ACC112 (cell line): ENCODE measurements around the gene SSB.
"Not testable (repeated sequence)": the region's sequence is repeated elsewhere in the genome, so short reads cannot be mapped to it uniquely, and the experiment has no call there.

ENCODE experiments used
- H2AFZ ChIP-seq: fragments of 200-600 bp; sonication (generic); one replicate; pipeline ENCODE4 v1.6.0; 2017; ENCODE audit warnings: antibody characterized with exemption, low read length; ENCODE audit not compliant: unreplicated experiment
- H3K27ac ChIP-seq: fragments of 200-600 bp; sonication (generic); 2 replicates; pipeline ENCODE4 v1.5.1; 2014; ENCODE audit warnings: low read depth, mild to moderate bottlenecking, antibody characterized with exemption, low read length, moderate library complexity
- H3K27me3 ChIP-seq: fragments of 200-600 bp; sonication (generic); 2 replicates; pipeline ENCODE4 v1.6.1; 2014; ENCODE audit warnings: mild to moderate bottlenecking, antibody characterized with exemption, low read length, moderate library complexity, mixed read lengths; ENCODE audit not compliant: insufficient read depth
- H3K36me3 ChIP-seq: fragments of 200-600 bp; sonication (generic); 2 replicates; pipeline ENCODE4 v1.6.1; 2016; ENCODE audit warnings: mild to moderate bottlenecking, antibody characterized with exemption, low read length, moderate library complexity, mixed read lengths; ENCODE audit not compliant: insufficient read depth
- H3K4me1 ChIP-seq: fragments of 200-600 bp; sonication (generic); one replicate; pipeline ENCODE4 v1.6.1; 2016; ENCODE audit warnings: low read length, mixed read lengths; ENCODE audit not compliant: insufficient read depth, unreplicated experiment, control insufficient read depth
- H3K4me3 ChIP-seq: fragments of 200-600 bp; sonication (generic); 2 replicates; pipeline ENCODE4 v1.5.1; 2014; ENCODE audit warnings: mild to moderate bottlenecking, low read depth, low read length
- H3K79me2 ChIP-seq: fragments of 200-600 bp; sonication (generic); one replicate; pipeline ENCODE4 v1.6.0; 2016; ENCODE audit warnings: low read length; ENCODE audit not compliant: control insufficient read depth, unreplicated experiment, insufficient read depth

Gene SSB

GRCh38 chr2:169855281-169856258 is 56.9 kb downstream of the SSB start:
- not testable (repeated sequence) for H3K4me1 ChIP-seq, H3K36me3 ChIP-seq, H3K4me3 ChIP-seq, H3K27me3 ChIP-seq, H2AFZ ChIP-seq, H3K27ac ChIP-seq
- peaks cover 34% of the 10 kb centered on the region for H3K79me2 ChIP-seq

- Histone ChIP-seq H3K27me3 (no peaks in the 10 kb centered on the region), H2AFZ (no peak overlapping the region), H3K4me3 (no peak overlapping the region), H3K27ac (no peak overlapping the region), H3K36me3 (0 out of 2 replicates have a peak, but pooled peaks cover 2% of the 10 kb centered on the region), H3K4me1 (peaks cover 7% of the 10 kb centered on the region), H3K79me2 (peaks cover 53% of the 10 kb centered on the region)
These were observed 60.8 kb downstream of the SSB start for GRCh38 chr2:169859423-169859822.

GRCh38 chr2:169860149-169860548 is 61.5 kb downstream of the SSB start:
- Histone ChIP-seq H3K79me2 (peaks cover 52% of the 10 kb centered on the region), H3K4me1 (peaks cover 7% of the 10 kb centered on the region), H3K27me3 (no peaks in the 10 kb centered on the region)

More at GRCh38 chr2:169860149-169860548, 61.5 kb downstream of the SSB start:
- no peak overlapping the region for H3K4me3 ChIP-seq
- H3K36me3 ChIP-seq: no peaks in the 10 kb centered on the region
- H3K27ac ChIP-seq: no peak overlapping the region
- H2AFZ ChIP-seq: no peak overlapping the region
